Panc1 (cell line): Measurements from ENCODE around the gene TMEM121.

Source experiments
- POLR2AphosphoS5 ChIP-seq: IDR thresholded peaks from 2 replicates; pipeline ENCODE4 v1.6.1; 2012; ENCODE audit warnings: mild to moderate bottlenecking, low read depth, low read length, moderate library complexity
- SIN3A ChIP-seq: IDR thresholded peaks from 2 replicates; pipeline ENCODE4 v1.6.1; 2012; ENCODE audit warnings: low read depth, mild to moderate bottlenecking, low read length, moderate library complexity, borderline replicate concordance; ENCODE audit not compliant: insufficient read depth
- TCF7L2 ChIP-seq: IDR thresholded peaks from 2 replicates; pipeline ENCODE4 v1.6.1; 2011; ENCODE audit warnings: mild to moderate bottlenecking, low read depth, low read length, inconsistent platforms
- TF ChIP-seq, protein P1 (sequence below): fragments of 450-650 bp; IDR thresholded peaks from 2 replicates; pipeline ENCODE4 v1.5.1; 2017; ENCODE audit warnings: mild to moderate bottlenecking
- TF ChIP-seq, protein P2 (sequence below), 2 experiments: IDR thresholded peaks; 2 replicates each; pipeline ENCODE4 v1.6.1; 2011 to 2012; ENCODE audit warnings: low read depth in 2 of 2, control low read depth in 1 of 2, low read length in 1 of 2, mild to moderate bottlenecking in 1 of 2, moderate library complexity in 1 of 2; ENCODE audit not compliant: insufficient read depth in 1 of 2

DNA sequence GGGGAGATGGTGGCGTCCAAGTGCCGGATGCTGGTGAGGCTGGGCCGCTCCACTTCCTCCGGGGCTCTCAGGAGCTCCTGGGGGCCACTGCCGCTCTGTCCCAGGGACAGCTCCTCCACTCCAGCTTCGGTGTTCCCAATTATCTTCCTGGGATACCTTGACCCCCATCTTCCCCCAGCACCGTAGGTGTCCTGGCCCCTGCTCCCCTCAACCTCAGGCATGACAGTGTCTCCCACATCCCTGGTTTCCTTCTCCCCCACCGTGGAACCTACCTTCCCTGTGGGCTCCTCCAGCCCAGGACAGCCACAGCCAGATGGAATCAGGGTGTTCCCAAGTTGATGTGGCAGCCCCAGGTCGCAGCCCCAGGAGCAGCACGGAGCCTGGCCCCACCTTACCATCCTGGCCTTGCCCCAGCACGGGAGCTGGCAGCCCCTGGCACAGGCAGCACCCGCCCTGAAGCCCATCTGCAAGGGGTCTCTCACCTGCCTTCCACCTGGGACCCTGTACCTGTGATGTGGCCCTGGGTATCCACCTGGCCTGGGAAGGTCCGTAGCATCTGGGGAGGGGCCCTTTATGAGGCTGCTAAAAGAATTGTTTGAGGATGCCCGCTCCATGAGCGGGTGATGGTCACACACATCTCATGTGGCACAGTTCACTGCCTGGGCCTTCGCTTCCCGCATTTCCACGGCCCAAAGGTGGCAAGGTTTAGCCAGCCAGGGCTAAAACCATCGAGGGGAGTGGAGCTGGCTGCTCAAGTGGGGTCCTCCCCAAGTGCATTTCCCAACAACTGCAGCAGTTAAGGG, 4.1 kb downstream of the TMEM121 start:
- TF ChIP-seq, protein P1, sequence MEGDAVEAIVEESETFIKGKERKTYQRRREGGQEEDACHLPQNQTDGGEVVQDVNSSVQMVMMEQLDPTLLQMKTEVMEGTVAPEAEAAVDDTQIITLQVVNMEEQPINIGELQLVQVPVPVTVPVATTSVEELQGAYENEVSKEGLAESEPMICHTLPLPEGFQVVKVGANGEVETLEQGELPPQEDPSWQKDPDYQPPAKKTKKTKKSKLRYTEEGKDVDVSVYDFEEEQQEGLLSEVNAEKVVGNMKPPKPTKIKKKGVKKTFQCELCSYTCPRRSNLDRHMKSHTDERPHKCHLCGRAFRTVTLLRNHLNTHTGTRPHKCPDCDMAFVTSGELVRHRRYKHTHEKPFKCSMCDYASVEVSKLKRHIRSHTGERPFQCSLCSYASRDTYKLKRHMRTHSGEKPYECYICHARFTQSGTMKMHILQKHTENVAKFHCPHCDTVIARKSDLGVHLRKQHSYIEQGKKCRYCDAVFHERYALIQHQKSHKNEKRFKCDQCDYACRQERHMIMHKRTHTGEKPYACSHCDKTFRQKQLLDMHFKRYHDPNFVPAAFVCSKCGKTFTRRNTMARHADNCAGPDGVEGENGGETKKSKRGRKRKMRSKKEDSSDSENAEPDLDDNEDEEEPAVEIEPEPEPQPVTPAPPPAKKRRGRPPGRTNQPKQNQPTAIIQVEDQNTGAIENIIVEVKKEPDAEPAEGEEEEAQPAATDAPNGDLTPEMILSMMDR = no peak
- TF ChIP-seq TCF7L2 = no peak
- TF ChIP-seq POLR2AphosphoS5 = no peak
- TF ChIP-seq SIN3A = no peak
- TF ChIP-seq, protein P2, sequence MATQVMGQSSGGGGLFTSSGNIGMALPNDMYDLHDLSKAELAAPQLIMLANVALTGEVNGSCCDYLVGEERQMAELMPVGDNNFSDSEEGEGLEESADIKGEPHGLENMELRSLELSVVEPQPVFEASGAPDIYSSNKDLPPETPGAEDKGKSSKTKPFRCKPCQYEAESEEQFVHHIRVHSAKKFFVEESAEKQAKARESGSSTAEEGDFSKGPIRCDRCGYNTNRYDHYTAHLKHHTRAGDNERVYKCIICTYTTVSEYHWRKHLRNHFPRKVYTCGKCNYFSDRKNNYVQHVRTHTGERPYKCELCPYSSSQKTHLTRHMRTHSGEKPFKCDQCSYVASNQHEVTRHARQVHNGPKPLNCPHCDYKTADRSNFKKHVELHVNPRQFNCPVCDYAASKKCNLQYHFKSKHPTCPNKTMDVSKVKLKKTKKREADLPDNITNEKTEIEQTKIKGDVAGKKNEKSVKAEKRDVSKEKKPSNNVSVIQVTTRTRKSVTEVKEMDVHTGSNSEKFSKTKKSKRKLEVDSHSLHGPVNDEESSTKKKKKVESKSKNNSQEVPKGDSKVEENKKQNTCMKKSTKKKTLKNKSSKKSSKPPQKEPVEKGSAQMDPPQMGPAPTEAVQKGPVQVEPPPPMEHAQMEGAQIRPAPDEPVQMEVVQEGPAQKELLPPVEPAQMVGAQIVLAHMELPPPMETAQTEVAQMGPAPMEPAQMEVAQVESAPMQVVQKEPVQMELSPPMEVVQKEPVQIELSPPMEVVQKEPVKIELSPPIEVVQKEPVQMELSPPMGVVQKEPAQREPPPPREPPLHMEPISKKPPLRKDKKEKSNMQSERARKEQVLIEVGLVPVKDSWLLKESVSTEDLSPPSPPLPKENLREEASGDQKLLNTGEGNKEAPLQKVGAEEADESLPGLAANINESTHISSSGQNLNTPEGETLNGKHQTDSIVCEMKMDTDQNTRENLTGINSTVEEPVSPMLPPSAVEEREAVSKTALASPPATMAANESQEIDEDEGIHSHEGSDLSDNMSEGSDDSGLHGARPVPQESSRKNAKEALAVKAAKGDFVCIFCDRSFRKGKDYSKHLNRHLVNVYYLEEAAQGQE (IDR thresholded peaks at IDR 0.05; ENCODE audit: insufficient read depth in 1 of 2, low read depth in 2 of 2, low read length in 1 of 2) = no peak
